Smooth muscle cell (in vitro differentiated cells): ENCODE measurements around the gene FANCD2. TPM values are rescaled to one million over a fixed set of nuclear protein-coding genes. Genes with fewer than 3 reads are reported as not detected.

ENCODE experiments used
- DNase-seq: peaks from one replicate; lab custom pipeline; 2025; ENCODE audit not compliant: unreplicated experiment; lab: John Stamatoyannopoulos, UW
- H2AFZ ChIP-seq: fragments of 200-600 bp; sonication (generic); 2 replicates; pipeline ENCODE4 v1.6.0; 2016; ENCODE audit warnings: antibody characterized with exemption, low read depth, mild to moderate bottlenecking
- H3F3A ChIP-seq: fragments of 200-600 bp; sonication (generic); 2 replicates; pipeline ENCODE4 v1.6.0; 2017; ENCODE audit warnings: antibody characterized with exemption, low read depth
- H3K27ac ChIP-seq: fragments of 200-600 bp; sonication (generic); 2 replicates; pipeline ENCODE4 v1.5.1; 2016; ENCODE audit warnings: low read depth, mild to moderate bottlenecking
- H3K27me3 ChIP-seq: fragments of 200-600 bp; sonication (generic); 2 replicates; pipeline ENCODE4 v1.6.1; 2016; ENCODE audit warnings: low read depth, mild to moderate bottlenecking
- H3K36me3 ChIP-seq: fragments of 200-600 bp; sonication (generic); 2 replicates; pipeline ENCODE4 v1.5.1; 2016; ENCODE audit warnings: low read depth
- H3K4me1 ChIP-seq: fragments of 200-600 bp; sonication (generic); 2 replicates; pipeline ENCODE4 v1.5.1; 2016; ENCODE audit warnings: low read depth
- H3K4me2 ChIP-seq: fragments of 200-600 bp; sonication (generic); 2 replicates; pipeline ENCODE4 v1.6.0; 2016; ENCODE audit warnings: mild to moderate bottlenecking
- H3K4me3 ChIP-seq: fragments of 200-600 bp; sonication (generic); 2 replicates; pipeline ENCODE4 v1.5.1; 2016; ENCODE audit warnings: mild to moderate bottlenecking
- H3K79me2 ChIP-seq: fragments of 200-600 bp; sonication (generic); 2 replicates; pipeline ENCODE4 v1.6.0; 2016; ENCODE audit warnings: low read depth, mild to moderate bottlenecking
- H3K9ac ChIP-seq: fragments of 200-600 bp; sonication (generic); 2 replicates; pipeline ENCODE4 v1.6.0; 2016; ENCODE audit warnings: low read depth
- H3K9me3 ChIP-seq: fragments of 200-600 bp; sonication (generic); replicated peaks from 2 replicates; pipeline ENCODE4 v1.5.1; 2016; ENCODE audit warnings: low read depth
- H4K20me1 ChIP-seq: fragments of 200-600 bp; sonication (generic); 2 replicates; pipeline ENCODE4 v1.6.0; 2016; ENCODE audit warnings: low read depth
- WGBS: methylation state at CpG from one replicate; pipeline ENCODE4 v1.1.7; 2016; ENCODE audit warnings: low lambda C conversion rate; 5-methylcytosine and 5-hydroxymethylcytosine counted together
- polyA plus RNA-seq: library from polyadenylated mRNA; unstranded; fragments of >200 nt; fragmentation: Nextera tagmentation; extraction: Ambion mirVana; gene quantifications from 2 replicates; pipeline ENCODE4 v1.2.1, GENCODE V29; 2016
- total RNA-seq: library from RNA; depleted of rRNA; stranded (reverse); fragments of >200 nt; gene quantifications from 2 replicates; pipeline ENCODE4 v1.2.3, GENCODE V29; 2014
- TF ChIP-seq, protein P1 (sequence below): fragments of 200-600 bp; sonication (generic); IDR thresholded peaks from 2 replicates; pipeline ENCODE4 v1.5.1; 2017; ENCODE audit warnings: borderline replicate concordance, mild to moderate bottlenecking, antibody characterized with exemption; ENCODE audit not compliant: insufficient read depth, poor library complexity, severe bottlenecking

The FANCD2 gene
- total RNA-seq (5.6 and 7.6 TPM in 2 replicates), polyA plus RNA-seq (4.4 and 5.8 TPM in 2 replicates)

DNA sequence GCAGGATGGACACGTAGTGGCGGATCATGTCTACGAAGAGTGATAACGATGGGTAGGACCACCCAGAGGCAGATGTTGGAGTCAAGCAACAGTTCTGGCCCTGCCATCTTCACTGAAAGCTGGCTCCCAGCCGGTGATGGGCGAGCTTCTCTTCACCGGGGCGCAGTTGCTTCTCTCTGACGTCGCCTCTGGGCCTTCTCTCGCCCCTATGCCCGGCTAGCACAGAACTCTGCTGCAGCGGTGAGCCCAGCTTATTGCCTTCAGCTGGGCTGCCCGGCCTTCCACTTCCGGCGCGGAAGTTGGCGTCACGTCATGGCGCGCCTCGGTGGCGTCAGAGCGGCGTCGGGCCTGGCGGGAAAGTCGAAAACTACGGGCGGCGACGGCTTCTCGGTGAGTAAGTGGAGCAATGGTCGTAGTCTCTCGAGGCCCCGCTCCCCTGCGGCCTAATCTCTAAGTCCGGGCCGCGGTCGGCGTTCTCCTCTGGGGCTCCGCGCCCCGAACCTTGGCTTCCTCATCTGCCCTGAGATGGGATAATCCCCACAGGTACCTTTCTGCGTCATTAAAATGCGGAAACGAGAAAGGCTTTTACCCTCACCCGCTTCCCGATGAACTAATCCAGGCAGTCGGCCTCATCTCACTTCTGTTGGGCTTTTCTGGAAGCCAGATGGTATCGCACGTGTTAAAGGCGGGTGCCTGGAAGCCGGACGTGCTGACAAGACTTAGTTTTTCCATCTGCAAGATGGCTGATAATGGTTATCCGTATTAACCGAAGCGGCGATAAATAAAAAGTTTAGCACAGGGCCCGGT lies at the start of gene FANCD2:
Gene FANCD2 (plus strand): TSS at position 354 of the 807 bp plus-strand sequence. CDS start 2,221 bp downstream, outside the sequence.
- Histone ChIP-seq H3K4me1 (peaks cover 15% of the 10 kb centered on the region), H3K27me3 (no peaks in the 10 kb centered on the region), H3K27ac (peak within 1 kb of the TSS; percentile 78), H2AFZ (peak within 1 kb of the TSS; percentile 98), H3K79me2 (peaks cover 12% of the 10 kb centered on the region), H3K4me2 (peak within 1 kb of the TSS; percentile 100), H3K4me3 (peak within 1 kb of the TSS; percentile 85), H3K36me3 (peaks cover 2% of the 10 kb centered on the region), H4K20me1 (peaks cover 6% of the 10 kb centered on the region), H3F3A (no peaks in the 10 kb centered on the region), H3K9me3 (no peaks in the 10 kb centered on the region), H3K9ac (peak within 1 kb of the TSS; percentile 87)
- TF ChIP-seq, protein P1, sequence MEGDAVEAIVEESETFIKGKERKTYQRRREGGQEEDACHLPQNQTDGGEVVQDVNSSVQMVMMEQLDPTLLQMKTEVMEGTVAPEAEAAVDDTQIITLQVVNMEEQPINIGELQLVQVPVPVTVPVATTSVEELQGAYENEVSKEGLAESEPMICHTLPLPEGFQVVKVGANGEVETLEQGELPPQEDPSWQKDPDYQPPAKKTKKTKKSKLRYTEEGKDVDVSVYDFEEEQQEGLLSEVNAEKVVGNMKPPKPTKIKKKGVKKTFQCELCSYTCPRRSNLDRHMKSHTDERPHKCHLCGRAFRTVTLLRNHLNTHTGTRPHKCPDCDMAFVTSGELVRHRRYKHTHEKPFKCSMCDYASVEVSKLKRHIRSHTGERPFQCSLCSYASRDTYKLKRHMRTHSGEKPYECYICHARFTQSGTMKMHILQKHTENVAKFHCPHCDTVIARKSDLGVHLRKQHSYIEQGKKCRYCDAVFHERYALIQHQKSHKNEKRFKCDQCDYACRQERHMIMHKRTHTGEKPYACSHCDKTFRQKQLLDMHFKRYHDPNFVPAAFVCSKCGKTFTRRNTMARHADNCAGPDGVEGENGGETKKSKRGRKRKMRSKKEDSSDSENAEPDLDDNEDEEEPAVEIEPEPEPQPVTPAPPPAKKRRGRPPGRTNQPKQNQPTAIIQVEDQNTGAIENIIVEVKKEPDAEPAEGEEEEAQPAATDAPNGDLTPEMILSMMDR: no peak
- WGBS: under 1% methylated on average over 60 of the region's 61 CpGs
- DNase-seq: peak; percentile 72

DNA sequence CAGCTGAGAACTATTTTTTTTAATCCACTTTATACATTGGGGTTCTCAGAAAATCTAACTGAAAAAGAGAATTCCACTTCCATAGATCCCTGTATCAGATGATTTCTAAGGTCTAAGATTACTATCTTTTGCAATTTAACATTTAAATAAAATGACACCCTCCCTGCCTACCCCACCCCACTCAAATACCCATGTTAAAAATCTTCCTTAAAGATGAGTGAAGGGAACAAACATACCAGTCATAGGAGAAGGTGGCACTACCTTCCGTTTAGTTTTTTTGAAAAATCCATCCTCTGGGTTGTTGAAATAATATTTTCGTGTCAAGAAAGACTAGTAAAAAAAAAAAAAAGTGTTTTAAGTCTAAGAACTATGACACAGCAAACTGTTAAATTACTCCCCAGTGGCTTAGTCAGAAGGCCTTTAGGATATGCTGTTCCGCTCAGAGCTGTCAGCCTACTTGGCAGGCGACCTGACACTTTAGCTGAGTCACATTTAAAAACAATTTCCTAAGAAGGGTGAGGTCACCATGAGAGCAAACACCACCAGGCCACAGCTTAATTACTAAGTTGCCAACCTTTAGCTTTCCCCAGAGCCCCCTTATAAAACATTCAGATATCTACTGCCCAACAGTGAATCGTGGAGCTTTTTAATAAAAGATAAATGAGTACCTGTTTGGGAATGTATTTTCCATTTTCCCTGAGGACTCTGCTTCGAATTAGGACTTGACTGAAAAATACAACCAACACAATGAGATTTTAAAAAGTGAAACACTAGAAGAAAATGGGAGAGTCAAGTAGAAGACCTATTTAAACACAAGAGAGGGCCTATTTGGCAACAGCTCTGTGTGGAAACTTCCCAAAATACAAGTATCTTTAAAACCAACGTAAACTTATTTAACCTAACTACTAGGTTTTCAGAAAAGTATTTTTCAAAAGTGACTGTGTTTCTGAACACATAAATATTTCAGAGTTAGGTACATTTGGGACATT lies 49.2 kb upstream of the FANCD2 start:
- WGBS: 56% methylated on average over 7 of the region's 7 CpGs
- peaks cover 14% of the 10 kb centered on the region for H3F3A ChIP-seq
- peak overlapping the region; percentile 91 for H3K27ac ChIP-seq
- H3K9ac ChIP-seq: peak overlapping the region; percentile 74
- no peaks in the 10 kb centered on the region for H3K9me3 ChIP-seq
- no peak overlapping the region for H3K4me3 ChIP-seq
- no peaks in the 10 kb centered on the region for H3K4me1 ChIP-seq
- TF ChIP-seq, protein P1: no peak
- peaks cover 29% of the 10 kb centered on the region for H4K20me1 ChIP-seq
- peaks cover 8% of the 10 kb centered on the region for H3K36me3 ChIP-seq
- peak overlapping the region; percentile 52 for H3K4me2 ChIP-seq
- H3K79me2 ChIP-seq: peaks cover 5% of the 10 kb centered on the region
- DNase-seq: no peak
- no peaks in the 10 kb centered on the region for H3K27me3 ChIP-seq
- no peak overlapping the region for H2AFZ ChIP-seq

DNA sequence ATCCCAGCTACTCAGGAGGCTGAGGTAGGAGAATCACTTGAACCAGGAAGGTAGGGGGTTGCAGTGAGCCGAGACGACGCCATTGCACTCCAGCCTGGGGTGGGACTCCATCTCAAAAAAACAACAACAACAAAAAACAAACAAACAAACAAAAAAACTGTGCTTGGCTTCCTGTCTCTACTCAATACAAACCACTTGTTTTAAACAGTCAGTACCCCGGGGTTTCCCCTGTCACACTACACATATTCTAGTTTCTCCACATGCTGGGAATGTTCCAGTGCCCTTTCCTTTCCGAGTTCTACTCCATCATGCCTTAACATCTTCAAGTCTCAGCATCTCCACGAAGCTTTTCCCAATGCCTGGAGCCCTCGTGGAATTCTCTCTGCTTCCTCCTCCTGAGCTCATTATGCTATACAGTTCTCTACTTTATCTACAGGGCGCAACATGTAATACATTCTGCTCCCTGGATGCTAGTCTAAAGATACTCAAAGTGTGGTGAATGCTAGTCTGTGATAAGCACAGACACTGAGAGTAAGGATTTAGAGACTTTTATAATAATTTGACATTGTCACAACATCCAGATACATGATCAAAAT lies 47.4 kb upstream of the FANCD2 start:
- Histone ChIP-seq H3K4me3 (no peak overlapping the region), H3K27me3 (no peaks in the 10 kb centered on the region), H3F3A (peaks cover 14% of the 10 kb centered on the region), H3K36me3 (peaks cover 1% of the 10 kb centered on the region), H4K20me1 (peaks cover 35% of the 10 kb centered on the region), H3K9ac (no peak overlapping the region), H3K4me2 (no peak overlapping the region), H2AFZ (no peak overlapping the region), H3K27ac (peak overlapping the region; percentile 3), H3K4me1 (no peaks in the 10 kb centered on the region), H3K79me2 (peaks cover 10% of the 10 kb centered on the region), H3K9me3 (no peaks in the 10 kb centered on the region)
- TF ChIP-seq, protein P1: no peak
- 98% methylated on average over 8 of the region's 8 CpGs for WGBS
- DNase-seq: no peak
